ENCODE data around the gene RGS3.

The RGS3 gene

DNA sequence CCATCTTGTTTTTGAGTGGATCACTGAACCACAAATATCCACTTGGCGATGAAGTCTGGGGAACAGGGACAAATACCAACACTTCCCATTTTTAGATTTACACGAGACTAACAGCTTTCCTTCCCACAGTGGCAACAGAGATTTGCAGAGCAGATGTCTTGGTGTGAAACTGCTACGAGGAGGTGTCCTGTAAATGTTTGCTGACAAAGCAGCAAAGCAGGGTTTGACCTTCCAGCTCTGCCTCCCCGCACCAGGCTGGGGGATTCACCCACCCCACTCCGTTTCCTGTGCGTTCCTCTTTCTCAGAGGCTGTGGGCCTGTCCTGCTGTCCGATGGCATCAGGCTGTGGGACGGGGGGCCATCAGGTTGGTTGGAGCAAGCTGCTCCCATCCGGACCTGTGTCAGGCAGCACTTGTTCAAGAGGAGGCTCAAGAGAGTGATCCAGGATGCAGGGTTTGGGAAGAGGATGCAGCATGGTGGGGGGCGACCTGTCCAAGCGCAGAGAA is 693 bp upstream of the RGS3 start:
- no peak for DNase-seq (ENCODE audit: low read depth, low spot score)
- H3K4me3 ChIP-seq (ENCODE audit: low read length), result no peak overlapping the region

DNA sequence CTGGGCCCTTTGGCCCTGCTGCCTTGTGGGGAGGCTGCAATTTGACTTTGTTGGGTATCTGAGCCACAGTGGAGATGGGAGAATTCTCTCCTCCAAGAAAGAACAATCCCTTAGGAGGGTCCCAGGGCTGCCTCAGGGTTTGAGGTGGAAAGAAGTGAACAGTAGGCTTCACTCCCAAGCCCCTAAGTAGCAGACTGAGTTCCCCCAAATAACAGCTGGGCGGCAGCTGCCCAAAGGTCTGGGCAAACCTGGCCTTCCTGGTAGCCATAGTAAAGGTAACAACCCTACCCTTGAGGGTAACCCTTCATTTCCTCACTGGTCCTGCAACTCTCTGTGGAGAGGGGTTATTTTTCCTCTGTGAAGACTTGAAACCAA is 746 bp downstream of the RGS3 start:
- H3K4me3 ChIP-seq (ENCODE audit: low read length), result no peak overlapping the region
- DNase-seq (ENCODE audit: low read depth, low spot score), result no peak

DNA sequence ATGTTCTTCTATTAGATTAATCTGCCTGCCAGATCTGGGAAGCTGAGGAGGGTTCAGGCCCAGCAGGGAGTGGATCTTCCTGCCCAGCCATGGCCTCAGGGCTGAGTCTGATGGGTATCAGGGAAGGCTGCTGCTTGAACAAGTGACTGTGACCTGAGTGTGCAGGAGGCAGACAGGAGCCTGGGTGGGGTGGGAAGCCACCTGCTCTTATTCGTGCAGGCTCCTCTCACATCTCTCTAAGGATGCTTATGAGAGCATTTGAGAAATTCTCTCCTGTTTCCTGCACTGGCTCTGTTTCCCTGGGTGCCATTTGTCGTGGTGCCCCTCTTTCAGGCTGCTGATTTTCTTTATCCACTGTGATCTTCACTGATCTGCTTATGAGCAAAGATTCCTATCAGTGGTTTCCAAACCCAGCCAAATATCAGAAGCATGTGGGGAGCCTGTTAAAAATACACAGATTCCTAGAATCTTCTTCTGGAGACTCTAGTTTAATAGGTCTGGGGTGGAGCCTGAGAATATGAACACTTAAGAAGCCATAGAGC is 2.1 kb downstream of the RGS3 start:
- H3K4me3 ChIP-seq (ENCODE audit: low read length), result no peak overlapping the region
- DNase-seq (ENCODE audit: low read depth, low spot score), result no peak

DNA sequence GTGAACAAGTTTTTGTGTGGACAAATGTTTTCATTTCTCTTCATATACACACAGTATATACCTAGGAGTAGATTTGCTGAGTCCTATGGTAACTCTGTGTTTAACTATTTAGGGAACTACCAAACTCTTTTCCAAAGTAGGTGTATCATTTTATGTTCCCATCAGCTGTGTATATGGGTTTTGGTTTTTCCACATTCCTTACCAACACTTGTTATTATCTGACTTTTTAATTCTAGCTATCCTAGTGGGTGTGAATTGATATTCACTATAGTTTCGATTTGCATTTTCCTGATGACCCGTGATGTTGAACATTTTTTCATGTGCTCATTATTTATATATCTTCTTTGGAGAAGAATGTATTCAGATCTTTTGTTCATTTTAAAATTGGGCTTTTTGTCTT is 3.7 kb downstream of the RGS3 start:
- DNase-seq (ENCODE audit: low read depth, low spot score), result no peak
- H3K4me3 ChIP-seq (ENCODE audit: low read length), result no peak overlapping the region

DNA sequence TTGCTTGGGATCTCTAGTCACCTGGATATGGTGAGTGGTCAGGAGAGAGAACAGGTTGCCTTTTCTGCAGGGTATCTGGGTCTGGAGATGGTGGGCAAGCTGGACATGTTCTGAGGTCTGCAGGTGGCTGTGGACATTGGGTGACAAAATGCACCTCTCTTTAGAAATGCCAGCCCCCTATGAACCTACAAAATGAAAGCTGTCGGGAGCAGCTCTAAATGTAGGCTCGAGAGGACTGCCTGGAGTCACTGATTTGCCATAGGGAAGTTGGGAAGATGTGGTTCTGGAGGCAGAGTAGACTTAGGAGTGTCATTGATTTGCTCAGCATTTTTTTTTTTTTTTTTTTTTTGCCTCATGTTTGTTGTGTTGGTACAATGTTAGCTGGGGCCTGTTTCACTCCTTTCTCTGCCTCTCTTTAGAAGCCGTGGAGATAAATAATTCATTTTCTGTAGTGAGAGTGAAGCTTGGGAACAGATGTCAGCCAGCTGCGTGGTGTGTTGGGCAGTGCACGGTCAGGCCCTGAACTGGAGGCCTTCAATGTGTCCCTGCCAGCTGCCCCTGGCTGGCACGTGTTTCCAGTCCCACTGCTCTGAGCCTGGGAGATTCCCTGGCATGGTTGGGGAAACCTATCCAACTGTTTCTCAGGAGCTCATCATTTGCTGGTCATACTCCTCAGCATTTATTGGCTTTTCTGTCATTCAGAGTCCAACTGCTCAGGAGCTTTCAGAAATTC is 5.4 kb downstream of the RGS3 start:
- no peak overlapping the region for H3K4me3 ChIP-seq (ENCODE audit: low read length)
- no peak for DNase-seq (ENCODE audit: low read depth, low spot score)

DNA sequence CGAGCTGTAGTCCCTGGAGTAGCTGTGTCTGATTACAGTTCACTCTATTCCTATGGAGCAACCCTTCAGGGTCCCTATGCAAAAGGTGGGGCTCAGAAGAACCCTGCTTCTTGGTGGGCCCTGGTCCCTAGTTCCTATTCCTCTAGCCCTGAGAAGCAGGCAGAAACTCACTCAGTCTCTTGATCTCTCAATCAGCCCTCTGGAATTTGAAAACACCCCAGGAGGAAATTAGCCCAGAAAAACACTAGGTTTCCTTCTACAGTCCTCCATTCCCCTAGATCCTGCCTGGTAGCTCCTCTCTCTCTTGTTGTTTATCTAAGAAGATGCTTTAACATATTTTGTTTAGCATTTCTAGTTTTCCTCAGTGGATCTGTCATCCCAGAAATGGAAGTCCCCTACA is 7.6 kb downstream of the RGS3 start:
- DNase-seq (ENCODE audit: low read depth, low spot score), result no peak

DNA sequence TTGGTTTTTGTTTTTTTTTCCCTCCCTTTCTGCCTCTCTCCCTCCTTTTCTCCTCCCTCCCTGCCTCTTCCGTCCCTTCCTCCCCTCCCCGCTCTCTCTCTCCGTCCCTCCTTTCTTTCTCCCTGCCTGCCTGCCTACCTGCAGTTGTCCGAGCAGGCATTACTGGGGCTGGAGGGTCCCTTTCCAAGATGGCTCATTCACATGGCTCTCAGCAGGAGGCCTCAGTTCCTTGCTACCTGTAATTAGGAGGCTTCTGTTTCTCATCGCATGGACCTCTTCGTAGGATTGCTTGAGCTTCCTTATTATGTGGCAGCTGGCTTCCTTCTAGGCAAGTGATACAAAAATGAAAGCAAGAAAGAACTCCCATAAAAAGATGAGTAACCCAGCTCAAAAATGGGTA is 8.0 kb downstream of the RGS3 start:
- DNase-seq (ENCODE audit: low read depth, low spot score), result no peak
- no peak overlapping the region for H3K4me3 ChIP-seq (ENCODE audit: low read length)

More for the DNA sequence above, 7.6 kb downstream of the RGS3 start:
- no peak overlapping the region for H3K4me3 ChIP-seq (ENCODE audit: low read length)

DNA sequence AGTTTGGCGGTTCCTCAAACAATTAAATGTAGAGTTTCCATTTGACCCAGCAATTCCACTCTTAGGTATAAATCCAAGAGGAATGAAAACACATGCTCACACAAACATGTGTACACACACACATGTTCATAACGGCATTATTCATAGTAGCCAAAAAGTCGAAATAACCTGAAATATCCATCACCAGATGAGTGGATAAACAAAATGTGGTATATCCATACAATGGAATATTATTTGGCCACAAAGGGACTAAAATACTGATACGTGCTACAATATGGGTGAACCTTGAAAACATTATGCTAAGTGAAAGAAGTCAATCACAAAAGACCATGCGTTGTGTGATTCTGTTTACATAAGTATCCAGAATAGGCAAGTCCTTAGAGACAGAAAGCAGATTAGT is 8.7 kb downstream of the RGS3 start:
- no peak overlapping the region for H3K4me3 ChIP-seq (ENCODE audit: low read length)
- no peak for DNase-seq (ENCODE audit: low read depth, low spot score)

DNA sequence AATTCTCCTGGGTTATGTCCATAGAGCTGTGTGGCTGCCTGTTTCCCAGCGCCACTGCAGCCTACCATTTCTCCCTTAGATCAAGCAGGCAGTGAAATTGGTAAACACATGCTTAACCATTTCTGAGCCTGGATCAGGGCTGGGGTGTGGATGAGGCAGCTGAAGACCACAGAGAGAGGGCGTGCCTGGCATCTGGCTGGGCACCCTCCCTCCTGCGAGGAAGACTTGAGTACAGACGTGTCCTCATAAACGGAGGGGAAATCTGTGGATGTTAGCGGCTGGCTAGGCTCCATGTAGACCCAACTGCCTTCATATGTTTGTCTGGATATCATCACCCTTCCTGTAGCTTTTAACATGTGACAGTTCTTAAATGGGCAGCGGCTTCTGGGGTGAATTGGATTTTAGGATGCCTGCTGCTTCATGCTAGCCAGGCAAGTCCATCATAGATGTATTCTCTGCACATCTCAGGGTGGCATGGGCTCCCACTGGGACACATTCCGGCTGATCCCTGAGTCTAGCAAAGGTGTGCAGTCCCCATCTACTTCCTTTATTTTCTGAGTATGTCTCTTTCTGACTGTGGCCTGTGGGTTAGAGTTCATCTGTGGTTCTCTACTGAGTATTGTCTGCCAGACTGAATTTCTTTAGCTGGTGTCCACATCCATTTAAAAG is 11.0 kb downstream of the RGS3 start:
- no peak overlapping the region for H3K4me3 ChIP-seq (ENCODE audit: low read length)
- no peak for DNase-seq (ENCODE audit: low read depth, low spot score)

DNA sequence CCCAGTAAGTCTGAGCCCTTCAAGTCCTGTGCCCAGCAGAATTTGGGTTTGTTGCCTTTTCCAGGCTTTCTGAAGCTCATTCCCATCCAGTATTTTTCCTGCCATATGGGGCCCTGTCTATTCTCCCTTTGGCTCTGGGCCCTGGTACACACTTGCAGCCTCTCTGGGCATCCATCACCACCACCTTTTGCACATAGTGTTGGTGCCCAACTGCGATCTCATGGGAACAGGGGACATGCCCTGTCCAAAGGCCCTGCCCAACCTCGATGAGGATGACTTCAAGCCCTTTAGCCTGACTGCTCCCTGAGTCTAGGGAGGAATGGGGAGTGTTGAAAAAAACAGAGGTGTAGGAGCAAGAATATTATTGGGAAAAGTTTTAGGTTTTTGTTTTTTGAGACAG is 11.5 kb downstream of the RGS3 start:
- H3K4me3 ChIP-seq (ENCODE audit: low read length), result no peak overlapping the region
- DNase-seq (ENCODE audit: low read depth, low spot score), result no peak

DNA sequence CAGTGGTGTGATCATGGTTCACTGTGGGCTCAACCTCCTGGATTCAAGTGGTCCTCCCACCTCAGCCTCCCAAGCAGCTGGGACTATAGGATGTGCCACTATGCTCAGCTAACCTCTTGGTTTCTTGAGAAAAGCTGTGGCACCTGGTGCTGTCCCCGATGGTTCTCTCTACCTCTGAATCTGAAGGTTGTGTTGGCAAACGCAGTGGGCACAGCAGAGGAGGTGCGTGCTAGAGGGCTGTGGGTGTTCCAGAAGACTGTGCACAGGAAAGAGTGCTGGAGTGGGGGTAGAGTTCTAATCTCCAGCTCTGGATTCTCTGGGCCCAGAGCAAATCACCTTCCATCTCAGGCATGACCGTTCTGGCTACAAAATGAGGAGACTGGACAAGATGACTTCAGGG is 12.5 kb downstream of the RGS3 start:
- DNase-seq (ENCODE audit: low read depth, low spot score), result no peak
- H3K4me3 ChIP-seq (ENCODE audit: low read length), result no peak overlapping the region

DNA sequence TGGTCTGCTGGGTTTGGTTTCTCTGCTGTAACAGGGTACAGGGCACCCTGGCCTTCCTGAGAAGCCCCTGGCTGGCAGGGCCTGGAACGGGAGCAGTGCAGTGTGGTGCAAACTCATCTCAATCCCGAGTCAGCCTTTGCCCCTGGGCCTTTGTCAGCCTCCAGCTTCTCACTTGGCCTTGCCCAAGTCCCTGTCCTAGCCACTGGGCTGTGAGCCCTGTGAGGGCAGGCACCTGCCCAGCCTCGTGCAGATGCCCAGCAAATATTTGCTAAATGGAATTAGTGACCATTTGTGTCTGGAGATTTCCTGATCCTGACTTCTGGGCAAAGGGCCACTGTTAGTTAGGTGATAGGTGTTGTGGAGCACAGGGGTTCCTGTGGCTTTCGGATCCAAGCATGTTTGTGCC is 13.0 kb downstream of the RGS3 start:
- no peak for DNase-seq (ENCODE audit: low read depth, low spot score)
- H3K4me3 ChIP-seq (ENCODE audit: low read length), result no peak overlapping the region

DNA sequence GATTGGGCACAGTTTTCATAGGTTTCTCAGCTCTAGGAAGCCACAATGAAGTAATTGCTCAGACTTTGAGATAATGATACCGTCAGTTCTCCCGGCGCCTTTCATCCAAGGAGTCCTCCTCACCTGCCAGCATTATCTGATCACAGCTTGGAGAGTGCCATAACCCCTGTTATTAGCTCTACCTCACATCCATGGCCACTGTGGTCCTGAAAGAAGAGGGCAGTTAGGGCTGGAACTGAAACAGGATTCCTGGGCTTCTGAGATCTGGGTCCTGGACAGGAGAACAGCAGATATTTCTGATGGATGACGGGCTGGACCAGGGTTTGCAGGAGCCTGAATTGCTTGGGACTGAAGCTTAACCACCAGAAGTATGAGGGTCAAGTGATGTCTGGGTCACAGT is 13.5 kb downstream of the RGS3 start:
- H3K4me3 ChIP-seq (ENCODE audit: low read length), result no peak overlapping the region
- DNase-seq (ENCODE audit: low read depth, low spot score), result no peak

DNA sequence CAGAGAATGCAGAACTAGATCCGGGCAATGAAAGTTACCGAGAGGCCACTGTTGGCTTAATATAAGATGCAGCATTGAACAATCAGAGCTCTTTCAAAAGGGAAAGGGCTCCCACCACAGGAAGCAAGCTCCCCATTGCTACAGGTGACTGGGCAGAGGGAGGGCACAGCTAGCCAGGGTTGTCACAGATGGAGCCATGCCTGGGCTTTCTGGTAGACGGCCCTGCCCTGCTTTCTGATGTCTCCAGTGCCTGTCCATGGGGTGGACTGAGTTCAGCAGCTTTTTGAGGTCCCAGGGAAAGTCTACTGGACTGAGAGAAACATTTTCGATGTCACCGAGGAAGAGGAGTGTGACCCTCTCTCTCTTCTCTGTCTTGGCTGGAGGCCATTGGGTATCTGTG is 14.1 kb downstream of the RGS3 start:
- DNase-seq (ENCODE audit: low read depth, low spot score), result no peak
- H3K4me3 ChIP-seq (ENCODE audit: low read length), result no peak overlapping the region

DNA sequence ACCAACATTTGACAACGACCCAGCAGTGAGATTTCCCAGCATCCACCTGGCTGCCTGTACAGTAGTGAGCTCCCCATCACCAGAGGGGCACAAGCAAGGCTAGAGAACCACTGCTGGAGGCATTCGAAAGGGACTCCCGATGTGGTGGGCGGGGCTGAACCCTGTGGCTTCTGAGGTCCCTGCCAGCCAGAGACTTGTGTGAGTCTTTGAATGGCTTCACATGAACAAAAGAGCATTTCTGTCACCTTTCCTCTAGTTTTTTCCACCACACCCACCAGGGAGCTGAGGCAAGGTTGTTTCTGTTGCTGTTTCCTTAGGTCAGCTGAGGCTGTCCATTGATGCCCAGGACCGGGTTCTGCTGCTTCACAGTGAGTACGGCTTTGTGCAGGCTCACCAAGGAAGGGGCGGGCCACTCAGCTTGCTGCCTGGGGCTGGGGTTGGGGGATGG is 15.7 kb downstream of the RGS3 start:
- DNase-seq (ENCODE audit: low read depth, low spot score), result peak; percentile 38
- no peak overlapping the region for H3K4me3 ChIP-seq (ENCODE audit: low read length)

DNA sequence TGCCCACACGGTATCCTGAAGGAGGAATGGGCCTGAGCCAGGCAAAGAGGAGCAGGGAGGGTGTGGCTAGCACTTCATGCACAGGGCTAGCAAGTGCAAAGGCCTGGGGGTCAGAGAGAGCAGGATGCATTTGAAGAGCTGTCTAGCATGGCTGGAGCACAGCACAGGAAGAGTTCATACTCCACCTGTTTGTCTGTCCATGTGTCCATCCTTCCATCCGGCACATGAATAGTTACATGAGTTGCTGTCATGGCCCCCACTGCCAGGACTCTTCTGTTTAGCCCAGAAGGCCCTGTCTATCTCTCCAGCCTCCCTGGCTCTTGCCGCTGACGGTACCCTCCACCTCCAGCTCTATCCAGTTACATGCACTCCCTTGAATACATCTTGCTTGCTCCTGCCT is 17.1 kb downstream of the RGS3 start:
- DNase-seq (ENCODE audit: low read depth, low spot score), result no peak
- H3K4me3 ChIP-seq (ENCODE audit: low read length), result no peak overlapping the region

DNA sequence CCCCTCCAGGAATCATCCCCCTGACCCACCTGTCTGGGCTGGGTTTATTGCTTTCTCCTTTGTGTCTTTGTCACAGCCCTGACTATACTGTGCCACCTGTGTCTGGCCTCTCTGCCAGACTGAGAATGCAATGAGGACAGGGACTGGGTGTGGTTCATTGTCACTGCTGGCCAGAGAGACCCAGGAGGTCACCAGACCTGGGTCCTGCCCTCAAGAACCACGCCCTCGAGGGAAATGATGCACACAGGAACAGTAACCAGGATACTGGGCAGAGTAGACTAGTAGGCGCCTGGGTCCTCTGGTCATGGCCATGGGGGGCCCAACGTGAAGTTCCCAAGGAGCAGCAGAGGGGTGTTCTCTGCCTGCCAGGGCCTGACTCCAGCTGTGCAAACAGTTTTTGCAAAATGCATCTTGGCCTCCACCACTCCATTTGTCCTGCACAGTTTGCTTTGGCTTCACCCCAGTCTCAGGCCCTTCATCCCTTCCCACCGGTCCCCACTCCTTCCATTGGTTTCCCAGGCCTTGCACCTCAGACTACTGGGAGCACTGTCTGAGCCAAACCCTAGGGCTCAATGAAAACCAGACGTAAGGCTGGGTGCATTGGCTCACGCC is 17.8 kb downstream of the RGS3 start:
- no peak overlapping the region for H3K4me3 ChIP-seq (ENCODE audit: low read length)
- DNase-seq (ENCODE audit: low read depth, low spot score), result no peak

DNA sequence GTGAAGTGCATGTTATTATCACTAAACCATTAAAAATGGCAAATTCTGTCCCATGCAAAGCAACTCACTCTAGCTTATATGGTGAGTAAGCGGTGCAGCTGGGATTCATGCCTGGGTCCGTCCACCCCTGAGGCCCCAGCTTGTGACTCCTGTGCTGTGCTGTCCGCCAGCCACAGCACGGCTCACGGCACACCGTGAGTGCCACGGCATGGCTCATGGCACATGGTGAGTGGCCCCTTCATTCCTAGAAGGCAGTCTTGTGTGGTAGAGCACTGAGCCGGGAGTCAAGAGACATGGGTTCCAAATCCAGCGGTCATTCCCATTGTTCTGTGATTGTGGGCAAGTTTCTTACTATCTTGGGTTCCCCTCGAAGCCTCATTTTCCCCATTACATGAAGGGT is 18.8 kb downstream of the RGS3 start:
- no peak for DNase-seq (ENCODE audit: low read depth, low spot score)

DNA sequence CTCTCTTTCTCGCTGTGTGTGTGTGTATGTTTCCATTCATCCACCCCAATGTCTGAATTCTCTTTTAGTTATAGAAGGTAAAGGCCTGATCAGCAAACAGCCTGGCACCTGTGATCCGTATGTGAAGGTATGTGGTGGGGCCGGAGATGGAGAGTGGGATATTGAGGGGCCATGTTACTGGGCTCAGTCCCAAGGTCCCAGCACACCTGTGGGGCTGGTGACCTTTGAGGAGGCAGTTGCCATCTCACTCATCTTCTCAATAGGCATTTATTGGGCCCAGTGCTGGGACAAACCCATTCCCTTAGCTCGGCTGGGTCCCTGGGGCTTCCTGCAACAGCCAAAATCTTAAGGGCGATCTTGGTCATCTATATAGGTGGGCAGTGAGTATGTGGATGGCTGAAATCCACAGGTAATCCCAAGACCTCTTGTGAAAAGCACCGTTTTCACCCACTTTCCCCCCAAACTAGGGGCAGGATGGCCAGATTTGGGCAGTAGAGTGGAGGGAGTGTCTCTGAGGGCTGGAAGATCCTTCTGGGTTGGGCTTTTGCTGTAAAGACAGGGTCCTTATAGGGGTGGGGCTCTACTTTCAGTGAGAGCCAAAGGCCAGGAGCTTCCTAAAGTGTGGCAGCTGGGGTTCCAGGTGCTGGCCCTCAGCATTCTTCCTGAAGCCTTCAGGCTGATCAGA is 19.6 kb downstream of the RGS3 start:
- no peak overlapping the region for H3K4me3 ChIP-seq (ENCODE audit: low read length)
- no peak for DNase-seq (ENCODE audit: low read depth, low spot score)

More for the DNA sequence above, 18.8 kb downstream of the RGS3 start:
- H3K4me3 ChIP-seq (ENCODE audit: low read length), result no peak overlapping the region

All from Jurkat, Clone E6-1 (cell line).